Esophagus squamous epithelium (tissue), 4 donors: ENCODE data around the gene CATSPER1.

Experiments
- POLR2A ChIP-seq, 4 donors: fragments of 450-650 bp; IDR thresholded peaks; one replicate each; pipeline ENCODE4 v1.6.1; 2017; ENCODE audit warnings: antibody characterized with exemption in 4 of 4, mild to moderate bottlenecking in 4 of 4, moderate library complexity in 3 of 4
- TF ChIP-seq, protein P1 (sequence below), 6 experiments: fragments of 450-650 bp in 4 of 6; fragments of 200-600 bp in 2 of 6; sonication (generic) in 2 of 6; IDR thresholded peaks; one replicate each; pipeline ENCODE4 v1.5.1; 2016 to 2019; ENCODE audit warnings: antibody characterized with exemption in 6 of 6, mild to moderate bottlenecking in 4 of 6, moderate library complexity in 4 of 6

DNA sequence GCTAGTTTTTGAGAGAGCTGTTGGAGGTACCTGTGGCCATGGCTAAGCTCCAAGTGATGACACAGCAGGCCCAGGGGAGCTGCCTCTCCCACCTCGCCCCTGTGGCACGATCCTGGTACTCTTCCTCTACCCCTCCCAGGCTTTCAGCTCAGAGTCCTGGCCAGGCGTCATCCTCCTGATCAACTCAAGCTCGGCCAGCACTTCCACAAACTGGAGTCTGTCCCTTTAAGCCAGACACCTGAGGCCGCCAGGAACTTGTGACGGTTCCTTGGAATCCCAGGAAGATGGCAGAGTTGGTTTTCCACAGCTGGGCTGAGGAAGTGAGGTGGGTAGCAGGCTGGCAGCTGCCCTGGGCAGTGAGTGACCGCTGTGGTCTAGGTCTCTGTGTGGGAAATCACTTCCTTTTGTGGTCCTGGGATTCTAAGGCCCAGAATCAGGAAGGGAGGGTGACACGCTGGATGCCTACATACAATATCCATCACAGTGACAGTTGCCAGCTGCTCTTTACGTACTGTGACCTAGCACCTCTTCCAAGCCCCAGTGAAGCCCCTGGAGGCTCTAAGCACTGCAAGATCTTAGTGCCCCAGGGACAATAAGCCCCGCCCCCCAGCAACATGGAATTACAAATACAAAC is 17.7 kb downstream of the CATSPER1 start:
- TF ChIP-seq, protein P1, sequence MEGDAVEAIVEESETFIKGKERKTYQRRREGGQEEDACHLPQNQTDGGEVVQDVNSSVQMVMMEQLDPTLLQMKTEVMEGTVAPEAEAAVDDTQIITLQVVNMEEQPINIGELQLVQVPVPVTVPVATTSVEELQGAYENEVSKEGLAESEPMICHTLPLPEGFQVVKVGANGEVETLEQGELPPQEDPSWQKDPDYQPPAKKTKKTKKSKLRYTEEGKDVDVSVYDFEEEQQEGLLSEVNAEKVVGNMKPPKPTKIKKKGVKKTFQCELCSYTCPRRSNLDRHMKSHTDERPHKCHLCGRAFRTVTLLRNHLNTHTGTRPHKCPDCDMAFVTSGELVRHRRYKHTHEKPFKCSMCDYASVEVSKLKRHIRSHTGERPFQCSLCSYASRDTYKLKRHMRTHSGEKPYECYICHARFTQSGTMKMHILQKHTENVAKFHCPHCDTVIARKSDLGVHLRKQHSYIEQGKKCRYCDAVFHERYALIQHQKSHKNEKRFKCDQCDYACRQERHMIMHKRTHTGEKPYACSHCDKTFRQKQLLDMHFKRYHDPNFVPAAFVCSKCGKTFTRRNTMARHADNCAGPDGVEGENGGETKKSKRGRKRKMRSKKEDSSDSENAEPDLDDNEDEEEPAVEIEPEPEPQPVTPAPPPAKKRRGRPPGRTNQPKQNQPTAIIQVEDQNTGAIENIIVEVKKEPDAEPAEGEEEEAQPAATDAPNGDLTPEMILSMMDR (IDR thresholded peaks at IDR 0.05), result no peak
- TF ChIP-seq POLR2A (IDR thresholded peaks at IDR 0.05), result no peak
